A549 (cell line): Measurements from ENCODE around the gene PAX3. TPM values are rescaled to one million over a fixed set of nuclear protein-coding genes. Genes with fewer than 3 reads are reported as not detected.

Source experiments
- ATAC-seq, 2 experiments: fragments of 200-7000 bp in 1 of 2; fragments of >200 bp in 1 of 2; cut with Nextera tagmentation in 1 of 2; cut with Tn5 transposase in 1 of 2; 3 replicates each; pipeline versions ENCODE4 v1.8.0 to v1.9.1; 2018 to 2020; ENCODE audit warnings: mild to moderate bottlenecking in 1 of 2, moderate library complexity in 1 of 2
- CTCF ChIA-PET: fragments of 300-600 bp; sonication (Branson Sonifier 250); formaldehyde crosslinking; extraction: SDS; loops from one replicate; lab custom pipeline; 2021; ENCODE audit warnings: antibody characterized with exemption, inconsistent platforms; lab: Yijun Ruan, JAX
- POLR2A ChIA-PET: fragments of 350-600 bp; formaldehyde crosslinking; extraction: SDS; loops from one replicate; lab custom pipeline; 2021; ENCODE audit warnings: antibody characterized with exemption, inconsistent platforms; lab: Yijun Ruan, JAX
- DNase-seq, 2 experiments: peaks; one replicate each; pipeline versions ENCODE4 v3.0.0 to v3.0.0-alpha.2; 2011 to 2016; ENCODE audit warnings: low read depth in 1 of 2, low spot score in 1 of 2
- FAIRE-seq: peaks from 2 replicates; lab custom pipeline; 2011; peaks lifted over from hg19 to GRCh38; lab: Jason Lieb, UNC
- H3K27ac ChIP-seq, 2 experiments: fragments of >200 bp; sonication (Bioruptor Twin); formaldehyde crosslinking; 3 replicates each; pipeline ENCODE4 v1.5.1; 2016 to 2017
- H3K4me1 ChIP-seq: fragments of >200 bp; sonication (Bioruptor Twin); formaldehyde crosslinking; 3 replicates; pipeline ENCODE4 v1.6.1; 2016
- H3K4me2 ChIP-seq: fragments of >200 bp; sonication (Bioruptor Twin); formaldehyde crosslinking; 3 replicates; pipeline ENCODE4 v1.6.1; 2016
- H3K4me3 ChIP-seq: fragments of >200 bp; sonication (Bioruptor Twin); formaldehyde crosslinking; 3 replicates; pipeline ENCODE4 v1.5.1; 2016
- H3K9me3 ChIP-seq: fragments of >200 bp; sonication (Bioruptor Twin); formaldehyde crosslinking; 3 replicates; pipeline ENCODE4 v1.6.1; 2016
- CEBPB ChIP-seq, 2 experiments: fragments of >200 bp in 1 of 2; sonication (Bioruptor Twin) in 1 of 2; formaldehyde crosslinking in 1 of 2; IDR thresholded peaks; 2 replicates each; pipeline ENCODE4 v1.6.1; 2012 to 2016
- CHD4 ChIP-seq: fragments of 200-600 bp; sonication (generic); IDR thresholded peaks from 2 replicates; pipeline ENCODE4 v1.6.1; 2016; ENCODE audit warnings: antibody characterized with exemption, mild to moderate bottlenecking, borderline replicate concordance
- EHF ChIP-seq: fragments of 250-450 bp; sonication (Bioruptor Pico); IDR thresholded peaks from 2 replicates; pipeline ENCODE4 v1.5.0; 2020; ENCODE audit warnings: mild to moderate bottlenecking
- FOSL2 ChIP-seq, 2 experiments: fragments of 450-650 bp in 1 of 2; fragments of >200 bp in 1 of 2; sonication (Bioruptor Twin) in 1 of 2; formaldehyde crosslinking; IDR thresholded peaks; 2 replicates each; pipeline versions ENCODE4 v1.5.0 to v1.6.1; 2016 to 2020; ENCODE audit warnings: mild to moderate bottlenecking in 1 of 2, moderate library complexity in 1 of 2
- GATA3 ChIP-seq: IDR thresholded peaks from 2 replicates; pipeline ENCODE4 v1.6.1; 2012; ENCODE audit warnings: borderline replicate concordance
- HDAC2 ChIP-seq: fragments of 200-600 bp; sonication (generic); IDR thresholded peaks from 2 replicates; pipeline ENCODE4 v1.6.1; 2016
- HOXB5 ChIP-seq: fragments of 250-450 bp; sonication (Bioruptor Pico); IDR thresholded peaks from 2 replicates; pipeline ENCODE4 v1.5.0; 2020; ENCODE audit warnings: mild to moderate bottlenecking, moderate library complexity
- JUN ChIP-seq, 2 experiments: fragments of >200 bp; sonication (Bioruptor Twin); formaldehyde crosslinking; IDR thresholded peaks; 2 replicates in 1 of 2; 3 replicates in 1 of 2; pipeline ENCODE4 v1.6.1; 2016 to 2017
- JUNB ChIP-seq: fragments of >200 bp; sonication (Bioruptor Twin); formaldehyde crosslinking; IDR thresholded peaks from 2 replicates; pipeline ENCODE4 v1.6.1; 2016
- MAFK ChIP-seq: fragments of 450-650 bp; IDR thresholded peaks from 2 replicates; pipeline ENCODE4 v1.6.1; 2014; ENCODE audit not compliant: partially characterized antibody
- NPAS2 ChIP-seq: fragments of 250-450 bp; sonication (Bioruptor Pico); IDR thresholded peaks from 2 replicates; pipeline ENCODE4 v1.8.0; 2022; ENCODE audit warnings: mild to moderate bottlenecking, moderate library complexity, borderline replicate concordance
- POLR2A ChIP-seq: IDR thresholded peaks from 2 replicates; pipeline ENCODE4 v1.6.1; 2012; ENCODE audit warnings: mild to moderate bottlenecking, low read length
- POLR2AphosphoS2 ChIP-seq: conservative IDR thresholded peaks from 2 replicates; pipeline ENCODE4 v1.6.1; 2012; ENCODE audit warnings: low read length, improper control_type of control experiment, inconsistent platforms
- RCOR1 ChIP-seq: fragments of 150-350 bp; IDR thresholded peaks from 2 replicates; pipeline ENCODE4 v1.6.1; 2014; ENCODE audit warnings: antibody characterized with exemption, low read length, low read depth
- SMC3 ChIP-seq: fragments of >200 bp; sonication (Bioruptor Twin); formaldehyde crosslinking; IDR thresholded peaks from 3 replicates; pipeline ENCODE4 v1.6.1; 2018; ENCODE audit warnings: inconsistent platforms
- SREBF2 ChIP-seq: fragments of 450-650 bp; IDR thresholded peaks from 2 replicates; pipeline ENCODE4 v1.6.1; 2014; ENCODE audit warnings: mild to moderate bottlenecking, moderate library complexity
- ZNF302 ChIP-seq: fragments of 250-450 bp; sonication (Bioruptor Pico); IDR thresholded peaks from 2 replicates; pipeline ENCODE4 v1.9.0; 2021; ENCODE audit warnings: inconsistent platforms, mild to moderate bottlenecking, moderate library complexity
- ZSCAN20 ChIP-seq: fragments of 250-450 bp; sonication (Bioruptor Pico); IDR thresholded peaks from 2 replicates; pipeline ENCODE4 v1.8.0; 2022; ENCODE audit warnings: mild to moderate bottlenecking, moderate library complexity
- WGBS: methylation state at CpG from one replicate; pipeline ENCODE4 v1.1.6; 2017; ENCODE audit errors: missing lambda C conversion rate; 5-methylcytosine and 5-hydroxymethylcytosine counted together
- polyA plus RNA-seq, 4 experiments: library from polyadenylated mRNA; depleted of rRNA in 3 of 4; stranded (reverse); fragments of >200 nt; fragmentation: RNase III in 1 of 4; extraction: RNeasy Plus Mini Kit Qiagen cat#74134 plus additional on column Dnase treatment in 1 of 4; gene quantifications; 2 replicates in 3 of 4; 3 replicates in 1 of 4; pipeline ENCODE4 v1.2.3, GENCODE V29; 2011 to 2017
- TF ChIP-seq, protein P1 (sequence below): fragments of 200-600 bp; sonication (generic); IDR thresholded peaks from 2 replicates; pipeline ENCODE4 v1.6.1; 2016; ENCODE audit warnings: antibody characterized with exemption, mild to moderate bottlenecking, moderate library complexity
- TF ChIP-seq, protein P2 (sequence below): IDR thresholded peaks from 2 replicates; pipeline ENCODE4 v1.6.1; 2012
- TF ChIP-seq, protein P3 (sequence below): fragments of 150-350 bp; IDR thresholded peaks from 2 replicates; pipeline ENCODE4 v1.6.1; 2014; ENCODE audit warnings: low read depth, mild to moderate bottlenecking, low read length
- TF ChIP-seq, protein P4 (sequence below): fragments of >200 bp; sonication (Bioruptor Twin); formaldehyde crosslinking; IDR thresholded peaks from 3 replicates; pipeline ENCODE4 v1.6.1; 2016
- TF ChIP-seq, protein P5 (sequence below): fragments of >200 bp; sonication (Bioruptor Twin); formaldehyde crosslinking; IDR thresholded peaks from 2 replicates; pipeline ENCODE4 v1.6.1; 2016
- TF ChIP-seq, protein P6 (sequence below): IDR thresholded peaks from 2 replicates; pipeline ENCODE4 v1.6.1; 2012; ENCODE audit warnings: low read depth, borderline replicate concordance

PAX3 gene
- polyA plus RNA-seq, 2 of the 4 experiments (the other 2 are of a cell fraction), result not detected

DNA sequence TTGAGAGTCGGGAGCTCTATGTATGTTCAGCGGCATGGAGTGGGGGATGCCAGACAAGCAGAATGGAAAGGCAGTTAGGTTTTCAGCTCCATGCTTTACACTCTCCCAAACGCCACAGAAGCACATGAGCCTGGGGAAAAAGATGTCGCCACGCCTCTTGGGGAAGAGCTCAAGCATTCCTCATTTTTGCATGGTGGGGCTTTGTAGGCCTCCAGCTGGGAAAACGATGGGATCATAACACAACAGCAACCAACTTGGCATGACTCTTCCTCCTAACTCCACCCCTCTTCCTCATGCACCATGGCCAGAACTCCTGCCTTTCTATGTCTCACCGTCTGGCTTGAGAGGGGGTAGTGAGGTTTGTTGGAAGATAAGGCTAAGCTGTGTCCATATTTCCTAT, 102.6 kb downstream of the PAX3 start:
- DNase-seq (no peak), ATAC-seq (no peak), FAIRE-seq (no peak)
- 18% methylated on average over 7 of the region's 7 CpGs for WGBS
- no peaks in the 10 kb centered on the region for H3K9me3 ChIP-seq
- H3K27ac ChIP-seq, result no peak overlapping the region
- CTCF ChIA-PET, result interaction anchor here (2.3 kb wide), 1 partner anchor 9 kb away, joined by 6 read pairs; no protein-coding TSS in a partner anchor
- no peak overlapping the region for H3K4me3 ChIP-seq
- TF ChIP-seq, protein P1, sequence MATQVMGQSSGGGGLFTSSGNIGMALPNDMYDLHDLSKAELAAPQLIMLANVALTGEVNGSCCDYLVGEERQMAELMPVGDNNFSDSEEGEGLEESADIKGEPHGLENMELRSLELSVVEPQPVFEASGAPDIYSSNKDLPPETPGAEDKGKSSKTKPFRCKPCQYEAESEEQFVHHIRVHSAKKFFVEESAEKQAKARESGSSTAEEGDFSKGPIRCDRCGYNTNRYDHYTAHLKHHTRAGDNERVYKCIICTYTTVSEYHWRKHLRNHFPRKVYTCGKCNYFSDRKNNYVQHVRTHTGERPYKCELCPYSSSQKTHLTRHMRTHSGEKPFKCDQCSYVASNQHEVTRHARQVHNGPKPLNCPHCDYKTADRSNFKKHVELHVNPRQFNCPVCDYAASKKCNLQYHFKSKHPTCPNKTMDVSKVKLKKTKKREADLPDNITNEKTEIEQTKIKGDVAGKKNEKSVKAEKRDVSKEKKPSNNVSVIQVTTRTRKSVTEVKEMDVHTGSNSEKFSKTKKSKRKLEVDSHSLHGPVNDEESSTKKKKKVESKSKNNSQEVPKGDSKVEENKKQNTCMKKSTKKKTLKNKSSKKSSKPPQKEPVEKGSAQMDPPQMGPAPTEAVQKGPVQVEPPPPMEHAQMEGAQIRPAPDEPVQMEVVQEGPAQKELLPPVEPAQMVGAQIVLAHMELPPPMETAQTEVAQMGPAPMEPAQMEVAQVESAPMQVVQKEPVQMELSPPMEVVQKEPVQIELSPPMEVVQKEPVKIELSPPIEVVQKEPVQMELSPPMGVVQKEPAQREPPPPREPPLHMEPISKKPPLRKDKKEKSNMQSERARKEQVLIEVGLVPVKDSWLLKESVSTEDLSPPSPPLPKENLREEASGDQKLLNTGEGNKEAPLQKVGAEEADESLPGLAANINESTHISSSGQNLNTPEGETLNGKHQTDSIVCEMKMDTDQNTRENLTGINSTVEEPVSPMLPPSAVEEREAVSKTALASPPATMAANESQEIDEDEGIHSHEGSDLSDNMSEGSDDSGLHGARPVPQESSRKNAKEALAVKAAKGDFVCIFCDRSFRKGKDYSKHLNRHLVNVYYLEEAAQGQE, result no peak
- no peak for TF ChIP-seq POLR2A
- no peak for TF ChIP-seq ZNF302 (CRISPR knock-in tag)
- no peak for TF ChIP-seq SREBF2
- TF ChIP-seq JUN (IDR thresholded peaks at IDR 0.05), result no peak
- no peak for TF ChIP-seq POLR2AphosphoS2
- TF ChIP-seq HOXB5 (CRISPR knock-in tag), result no peak
- TF ChIP-seq MAFK, result no peak
- TF ChIP-seq, protein P2, sequence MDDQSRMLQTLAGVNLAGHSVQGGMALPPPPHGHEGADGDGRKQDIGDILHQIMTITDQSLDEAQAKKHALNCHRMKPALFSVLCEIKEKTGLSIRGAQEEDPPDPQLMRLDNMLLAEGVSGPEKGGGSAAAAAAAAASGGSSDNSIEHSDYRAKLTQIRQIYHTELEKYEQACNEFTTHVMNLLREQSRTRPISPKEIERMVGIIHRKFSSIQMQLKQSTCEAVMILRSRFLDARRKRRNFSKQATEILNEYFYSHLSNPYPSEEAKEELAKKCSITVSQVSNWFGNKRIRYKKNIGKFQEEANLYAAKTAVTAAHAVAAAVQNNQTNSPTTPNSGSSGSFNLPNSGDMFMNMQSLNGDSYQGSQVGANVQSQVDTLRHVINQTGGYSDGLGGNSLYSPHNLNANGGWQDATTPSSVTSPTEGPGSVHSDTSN, result no peak
- TF ChIP-seq, protein P3, sequence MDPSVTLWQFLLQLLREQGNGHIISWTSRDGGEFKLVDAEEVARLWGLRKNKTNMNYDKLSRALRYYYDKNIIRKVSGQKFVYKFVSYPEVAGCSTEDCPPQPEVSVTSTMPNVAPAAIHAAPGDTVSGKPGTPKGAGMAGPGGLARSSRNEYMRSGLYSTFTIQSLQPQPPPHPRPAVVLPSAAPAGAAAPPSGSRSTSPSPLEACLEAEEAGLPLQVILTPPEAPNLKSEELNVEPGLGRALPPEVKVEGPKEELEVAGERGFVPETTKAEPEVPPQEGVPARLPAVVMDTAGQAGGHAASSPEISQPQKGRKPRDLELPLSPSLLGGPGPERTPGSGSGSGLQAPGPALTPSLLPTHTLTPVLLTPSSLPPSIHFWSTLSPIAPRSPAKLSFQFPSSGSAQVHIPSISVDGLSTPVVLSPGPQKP, result no peak
- TF ChIP-seq HDAC2, result no peak
- TF ChIP-seq GATA3, result no peak
- no peak for TF ChIP-seq EHF
- TF ChIP-seq SMC3, result no peak
- TF ChIP-seq, protein P4, sequence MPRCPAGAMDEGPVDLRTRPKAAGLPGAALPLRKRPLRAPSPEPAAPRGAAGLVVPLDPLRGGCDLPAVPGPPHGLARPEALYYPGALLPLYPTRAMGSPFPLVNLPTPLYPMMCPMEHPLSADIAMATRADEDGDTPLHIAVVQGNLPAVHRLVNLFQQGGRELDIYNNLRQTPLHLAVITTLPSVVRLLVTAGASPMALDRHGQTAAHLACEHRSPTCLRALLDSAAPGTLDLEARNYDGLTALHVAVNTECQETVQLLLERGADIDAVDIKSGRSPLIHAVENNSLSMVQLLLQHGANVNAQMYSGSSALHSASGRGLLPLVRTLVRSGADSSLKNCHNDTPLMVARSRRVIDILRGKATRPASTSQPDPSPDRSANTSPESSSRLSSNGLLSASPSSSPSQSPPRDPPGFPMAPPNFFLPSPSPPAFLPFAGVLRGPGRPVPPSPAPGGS, result no peak
- TF ChIP-seq FOSL2 (IDR thresholded peaks at IDR 0.05), result no peak
- TF ChIP-seq FOSL2 (CRISPR knock-in tag; IDR thresholded peaks at IDR 0.05), result no peak
- POLR2A ChIA-PET, result no interaction called here
- no peaks in the 10 kb centered on the region for H3K4me1 ChIP-seq
- H3K4me2 ChIP-seq, result no peak overlapping the region

DNA sequence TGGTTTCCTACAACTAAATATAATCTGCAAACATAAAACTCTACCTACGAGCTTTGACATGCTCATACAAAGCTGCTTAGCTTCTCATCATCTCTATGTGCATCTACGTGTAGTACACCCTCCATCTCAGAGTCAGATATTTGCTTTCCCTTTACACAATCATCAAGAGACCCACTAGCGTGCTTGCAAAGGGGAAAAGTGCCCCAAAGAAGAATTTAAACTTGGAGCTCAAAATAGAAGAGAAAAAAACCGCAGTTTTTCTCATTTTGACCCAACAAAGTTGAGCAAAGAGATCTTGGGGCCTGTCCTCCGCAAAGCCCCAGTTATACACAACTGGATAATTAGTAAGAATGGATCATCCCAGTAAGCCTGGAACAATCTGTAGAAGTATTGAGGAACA, 104.1 kb downstream of the PAX3 start:
- WGBS, result 21% methylated on average over 5 of the region's 5 CpGs
- no peak overlapping the region for H3K4me3 ChIP-seq
- ChIA-PET CTCF (interaction anchor here (2.3 kb wide), 1 partner anchor 10 kb away, joined by 6 read pairs; no protein-coding TSS in a partner anchor), POLR2A (no interaction called here)
- no peak for TF ChIP-seq NPAS2 (CRISPR knock-in tag)
- TF ChIP-seq, protein P5, sequence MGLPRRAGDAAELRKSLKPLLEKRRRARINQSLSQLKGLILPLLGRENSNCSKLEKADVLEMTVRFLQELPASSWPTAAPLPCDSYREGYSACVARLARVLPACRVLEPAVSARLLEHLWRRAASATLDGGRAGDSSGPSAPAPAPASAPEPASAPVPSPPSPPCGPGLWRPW, result no peak
- no peak for TF ChIP-seq ZSCAN20 (CRISPR knock-in tag)
- TF ChIP-seq JUNB, result no peak
- no peak for TF ChIP-seq CEBPB (IDR thresholded peaks at IDR 0.05)
- TF ChIP-seq, protein P6, sequence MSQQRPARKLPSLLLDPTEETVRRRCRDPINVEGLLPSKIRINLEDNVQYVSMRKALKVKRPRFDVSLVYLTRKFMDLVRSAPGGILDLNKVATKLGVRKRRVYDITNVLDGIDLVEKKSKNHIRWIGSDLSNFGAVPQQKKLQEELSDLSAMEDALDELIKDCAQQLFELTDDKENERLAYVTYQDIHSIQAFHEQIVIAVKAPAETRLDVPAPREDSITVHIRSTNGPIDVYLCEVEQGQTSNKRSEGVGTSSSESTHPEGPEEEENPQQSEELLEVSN, result no peak
- no peak for TF ChIP-seq EHF
- TF ChIP-seq RCOR1, result no peak
- no peak for TF ChIP-seq CHD4
- TF ChIP-seq SMC3, result no peak
- no peak overlapping the region for H3K4me2 ChIP-seq
- DNase-seq (no peak), ATAC-seq (no peak), FAIRE-seq (no peak)
- H3K4me1 ChIP-seq, result no peaks in the 10 kb centered on the region
- no peaks in the 10 kb centered on the region for H3K9me3 ChIP-seq
- H3K27ac ChIP-seq, result no peak overlapping the region
